ENCODE measurements around the gene FAM107B. TPM values are rescaled to one million over a fixed set of nuclear protein-coding genes. Genes with fewer than 3 reads are reported as not detected.

Gene FAM107B
- total RNA-seq, 1 experiment from 2014 or later: 24.5 TPM

DNA sequence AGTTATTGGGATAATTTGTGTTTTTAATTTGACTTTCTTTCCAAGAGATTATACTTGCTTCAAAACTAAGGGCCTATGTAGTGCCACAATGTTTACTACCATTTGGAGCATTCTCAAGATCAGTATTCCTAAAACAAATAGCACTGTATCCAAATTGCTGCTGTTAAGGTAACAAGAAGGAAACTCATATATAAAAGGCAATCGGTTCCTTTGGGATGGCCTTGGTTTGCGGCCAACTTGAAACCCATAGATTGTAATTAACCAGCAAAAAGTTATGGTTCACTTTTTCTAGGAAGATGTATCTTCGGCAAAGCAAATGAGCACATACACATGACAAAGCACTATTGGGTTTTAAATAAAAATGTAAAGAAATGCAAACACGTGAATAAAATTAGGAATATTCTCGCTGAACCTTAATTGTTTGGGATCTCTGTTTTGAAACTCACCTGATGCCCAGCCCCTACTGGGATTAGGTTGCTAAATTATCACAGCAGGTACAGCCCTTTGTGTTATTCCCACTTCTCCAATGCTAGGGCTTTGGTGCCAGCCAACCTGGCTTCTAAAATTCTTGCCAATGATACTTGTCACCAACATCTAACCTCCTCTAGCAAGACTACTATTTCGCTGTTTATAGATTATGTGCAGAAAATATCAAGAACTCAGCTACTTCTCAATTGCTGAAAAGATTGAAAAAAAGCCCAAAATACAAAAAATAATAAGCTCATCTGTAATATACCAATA is 47.1 kb upstream of the FAM107B start:
- Histone ChIP-seq H3K9ac (ENCODE audit: extremely low read depth, insufficient read length, low read length) (no peak overlapping the region), H3K9me3 (ENCODE audit: control insufficient read depth, low read depth, low read length) (no peaks in the 10 kb centered on the region), H2AFZ (ENCODE audit: low read length) (no peak overlapping the region), H3K23me2 (ENCODE audit: insufficient read length, low read depth, low read length, poor library complexity, severe bottlenecking) (no peaks in the 10 kb centered on the region), H3K56ac (ENCODE audit: insufficient read length, low read depth, low read length) (no peak overlapping the region), H3K4ac (ENCODE audit: low read depth, low read length) (no peak overlapping the region), H2BK15ac (ENCODE audit: low read depth, low read length) (no peak overlapping the region), H3K79me1 (ENCODE audit: insufficient read depth, low read depth, low read length, poor library complexity, severe bottlenecking) (no peaks in the 10 kb centered on the region), H4K91ac (ENCODE audit: insufficient read length, low read depth, low read length) (no peak overlapping the region), H3K23ac (ENCODE audit: insufficient read length, low read depth, low read length) (no peak overlapping the region), H4K8ac (replicated peaks; ENCODE audit: insufficient read length, low read depth, low read length) (no peak overlapping the region), H2BK5ac (ENCODE audit: insufficient read length, low read length) (no peak overlapping the region), H3K27me3 (ENCODE audit: insufficient read depth, low read length) (no peaks in the 10 kb centered on the region), H3K18ac (ENCODE audit: insufficient read length, low read depth, low read length) (no peak overlapping the region), H3K4me1 (ENCODE audit: insufficient read depth, low read length) (no peaks in the 10 kb centered on the region), H3K4me2 (ENCODE audit: insufficient read depth, insufficient read length, low read length) (no peak overlapping the region), H2AK5ac (ENCODE audit: insufficient read length, low read length) (no peak overlapping the region), H3K79me2 (ENCODE audit: insufficient read depth, low read length) (no peaks in the 10 kb centered on the region), H3T11ph (ENCODE audit: low read length) (no peak overlapping the region), H2BK12ac (ENCODE audit: insufficient read length, low read depth, low read length) (no peak overlapping the region), H4K5ac (ENCODE audit: insufficient read length, low read depth, low read length) (no peak overlapping the region), H2BK20ac (ENCODE audit: low read depth, low read length, poor library complexity, severe bottlenecking) (no peak overlapping the region), H2BK120ac (ENCODE audit: low read depth, low read length, poor library complexity, severe bottlenecking) (no peak overlapping the region), H3K27ac (ENCODE audit: insufficient read length, low read depth, low read length) (no peak overlapping the region), H3K14ac (ENCODE audit: insufficient read depth, low read length) (no peak overlapping the region), H4K20me1 (ENCODE audit: control insufficient read depth, insufficient read depth, insufficient read length) (no peaks in the 10 kb centered on the region)
- TF ChIP-seq, protein P1, sequence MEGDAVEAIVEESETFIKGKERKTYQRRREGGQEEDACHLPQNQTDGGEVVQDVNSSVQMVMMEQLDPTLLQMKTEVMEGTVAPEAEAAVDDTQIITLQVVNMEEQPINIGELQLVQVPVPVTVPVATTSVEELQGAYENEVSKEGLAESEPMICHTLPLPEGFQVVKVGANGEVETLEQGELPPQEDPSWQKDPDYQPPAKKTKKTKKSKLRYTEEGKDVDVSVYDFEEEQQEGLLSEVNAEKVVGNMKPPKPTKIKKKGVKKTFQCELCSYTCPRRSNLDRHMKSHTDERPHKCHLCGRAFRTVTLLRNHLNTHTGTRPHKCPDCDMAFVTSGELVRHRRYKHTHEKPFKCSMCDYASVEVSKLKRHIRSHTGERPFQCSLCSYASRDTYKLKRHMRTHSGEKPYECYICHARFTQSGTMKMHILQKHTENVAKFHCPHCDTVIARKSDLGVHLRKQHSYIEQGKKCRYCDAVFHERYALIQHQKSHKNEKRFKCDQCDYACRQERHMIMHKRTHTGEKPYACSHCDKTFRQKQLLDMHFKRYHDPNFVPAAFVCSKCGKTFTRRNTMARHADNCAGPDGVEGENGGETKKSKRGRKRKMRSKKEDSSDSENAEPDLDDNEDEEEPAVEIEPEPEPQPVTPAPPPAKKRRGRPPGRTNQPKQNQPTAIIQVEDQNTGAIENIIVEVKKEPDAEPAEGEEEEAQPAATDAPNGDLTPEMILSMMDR (conservative IDR thresholded peaks at IDR 0.05): no peak
- Mint-ChIP-seq H3K27ac (no peak overlapping the region), H3K9me3 (no peaks in the 10 kb centered on the region; a peak in 1 of 5 replicates), H3K4me3 (no peak overlapping the region; a peak in 1 of 5 replicates), H3K36me3 (ENCODE audit: insufficient read depth in 1 of 3, low read depth in 3 of 3) (no peaks in the 10 kb centered on the region), H3K27me3 (ENCODE audit: low read depth) (peaks cover 11% of the 10 kb centered on the region), H3K4me1 (peaks cover 16 to 24% of the 10 kb centered on the region in 2 experiments)
- no CpG with 5 or more reads among the region's 6 CpGs for WGBS (ENCODE audit: extremely low coverage, insufficient read length, low lambda C conversion rate)
- DNase-seq: no peak

Data from H9 (cell line).